ENCODE measurements around the gene MFAP2.

Gene MFAP2

DNA sequence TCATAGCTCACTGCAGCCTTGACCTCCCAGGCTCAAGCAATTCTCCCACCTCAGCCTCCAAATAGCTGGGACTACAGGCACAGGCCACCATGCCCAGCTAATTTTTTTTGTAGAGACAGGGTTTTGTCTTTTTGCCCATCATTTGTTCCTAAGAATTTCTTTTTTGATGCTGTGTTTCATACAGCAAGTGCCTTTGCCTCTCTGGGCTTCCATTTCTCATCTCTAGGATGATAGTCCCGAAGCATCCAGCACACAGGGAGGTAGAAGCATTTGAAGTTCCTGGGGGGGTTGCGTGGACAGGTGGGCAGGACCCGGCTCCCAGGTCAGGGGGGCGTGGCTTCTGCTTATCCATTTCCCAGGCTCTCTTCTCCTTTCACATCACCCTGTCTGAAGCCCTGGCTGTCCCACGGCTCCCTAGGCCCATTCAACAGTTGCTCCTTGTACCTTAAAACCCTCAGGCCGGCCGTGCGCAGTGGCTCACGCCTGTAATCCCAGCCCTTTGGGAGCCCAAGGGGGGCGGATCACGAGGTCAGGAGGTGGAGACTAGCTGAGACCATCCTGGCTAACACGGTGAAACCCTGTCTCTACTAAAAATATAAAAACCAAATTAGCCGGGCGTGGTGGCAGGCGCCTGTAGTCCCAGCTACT lies 27.9 kb upstream of the MFAP2 start:
- DNase-seq (ENCODE audit: low read depth) = no peak
- TF ChIP-seq, protein P1, sequence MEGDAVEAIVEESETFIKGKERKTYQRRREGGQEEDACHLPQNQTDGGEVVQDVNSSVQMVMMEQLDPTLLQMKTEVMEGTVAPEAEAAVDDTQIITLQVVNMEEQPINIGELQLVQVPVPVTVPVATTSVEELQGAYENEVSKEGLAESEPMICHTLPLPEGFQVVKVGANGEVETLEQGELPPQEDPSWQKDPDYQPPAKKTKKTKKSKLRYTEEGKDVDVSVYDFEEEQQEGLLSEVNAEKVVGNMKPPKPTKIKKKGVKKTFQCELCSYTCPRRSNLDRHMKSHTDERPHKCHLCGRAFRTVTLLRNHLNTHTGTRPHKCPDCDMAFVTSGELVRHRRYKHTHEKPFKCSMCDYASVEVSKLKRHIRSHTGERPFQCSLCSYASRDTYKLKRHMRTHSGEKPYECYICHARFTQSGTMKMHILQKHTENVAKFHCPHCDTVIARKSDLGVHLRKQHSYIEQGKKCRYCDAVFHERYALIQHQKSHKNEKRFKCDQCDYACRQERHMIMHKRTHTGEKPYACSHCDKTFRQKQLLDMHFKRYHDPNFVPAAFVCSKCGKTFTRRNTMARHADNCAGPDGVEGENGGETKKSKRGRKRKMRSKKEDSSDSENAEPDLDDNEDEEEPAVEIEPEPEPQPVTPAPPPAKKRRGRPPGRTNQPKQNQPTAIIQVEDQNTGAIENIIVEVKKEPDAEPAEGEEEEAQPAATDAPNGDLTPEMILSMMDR (IDR thresholded peaks at IDR 0.05; ENCODE audit: control insufficient read depth, extremely low read depth, insufficient read depth) = no peak
- no peak overlapping the region for H3K4me3 ChIP-seq (ENCODE audit: low read depth, low read length)

DNA sequence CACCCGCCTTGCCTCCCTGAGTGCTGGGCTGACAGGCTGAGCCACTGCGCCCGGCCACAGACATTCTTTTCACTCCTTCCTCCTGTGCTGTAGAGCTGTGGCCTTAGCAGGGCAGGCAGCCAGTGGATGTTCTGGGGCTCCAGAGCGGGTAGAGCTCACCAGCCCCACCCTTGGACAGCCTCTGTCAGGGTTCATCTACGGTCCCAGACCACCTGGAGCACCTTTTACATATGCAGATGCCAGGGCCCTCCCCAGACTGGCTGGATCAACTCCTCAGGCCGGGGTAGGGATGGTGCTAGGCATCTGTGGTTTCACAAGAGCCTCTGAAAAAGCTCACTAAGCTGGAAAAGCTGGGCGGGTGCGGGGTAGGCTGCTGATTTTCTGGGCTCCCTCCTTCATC lies 26.7 kb upstream of the MFAP2 start:
- H3K4me3 ChIP-seq (ENCODE audit: low read depth, low read length) = no peak overlapping the region
- no peak for DNase-seq (ENCODE audit: low read depth)
- TF ChIP-seq, protein P1 (IDR thresholded peaks at IDR 0.05; ENCODE audit: control insufficient read depth, extremely low read depth, insufficient read depth) = no peak

DNA sequence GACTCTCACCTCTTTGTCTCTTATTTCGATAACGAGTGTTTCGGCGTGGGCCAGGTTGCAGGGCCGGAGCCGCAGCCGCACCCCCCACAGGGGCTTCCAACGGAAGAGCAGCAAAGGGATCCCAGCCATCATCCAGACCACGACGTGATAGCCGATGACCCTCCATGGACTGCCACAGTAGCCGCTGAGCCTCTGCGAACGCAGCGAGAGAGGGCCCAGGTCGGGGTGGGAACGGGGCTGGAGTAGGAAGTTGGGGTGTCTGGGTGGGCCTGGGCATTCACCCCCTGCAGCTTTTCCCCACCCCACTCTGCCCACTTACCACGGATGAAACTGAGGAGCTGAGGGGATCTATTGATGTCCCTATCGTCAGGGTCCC lies 24.9 kb upstream of the MFAP2 start:
- TF ChIP-seq, protein P1 (IDR thresholded peaks at IDR 0.05; ENCODE audit: control insufficient read depth, extremely low read depth, insufficient read depth) = no peak
- H3K4me3 ChIP-seq (ENCODE audit: low read depth, low read length) = no peak overlapping the region
- no peak for DNase-seq (ENCODE audit: low read depth)

DNA sequence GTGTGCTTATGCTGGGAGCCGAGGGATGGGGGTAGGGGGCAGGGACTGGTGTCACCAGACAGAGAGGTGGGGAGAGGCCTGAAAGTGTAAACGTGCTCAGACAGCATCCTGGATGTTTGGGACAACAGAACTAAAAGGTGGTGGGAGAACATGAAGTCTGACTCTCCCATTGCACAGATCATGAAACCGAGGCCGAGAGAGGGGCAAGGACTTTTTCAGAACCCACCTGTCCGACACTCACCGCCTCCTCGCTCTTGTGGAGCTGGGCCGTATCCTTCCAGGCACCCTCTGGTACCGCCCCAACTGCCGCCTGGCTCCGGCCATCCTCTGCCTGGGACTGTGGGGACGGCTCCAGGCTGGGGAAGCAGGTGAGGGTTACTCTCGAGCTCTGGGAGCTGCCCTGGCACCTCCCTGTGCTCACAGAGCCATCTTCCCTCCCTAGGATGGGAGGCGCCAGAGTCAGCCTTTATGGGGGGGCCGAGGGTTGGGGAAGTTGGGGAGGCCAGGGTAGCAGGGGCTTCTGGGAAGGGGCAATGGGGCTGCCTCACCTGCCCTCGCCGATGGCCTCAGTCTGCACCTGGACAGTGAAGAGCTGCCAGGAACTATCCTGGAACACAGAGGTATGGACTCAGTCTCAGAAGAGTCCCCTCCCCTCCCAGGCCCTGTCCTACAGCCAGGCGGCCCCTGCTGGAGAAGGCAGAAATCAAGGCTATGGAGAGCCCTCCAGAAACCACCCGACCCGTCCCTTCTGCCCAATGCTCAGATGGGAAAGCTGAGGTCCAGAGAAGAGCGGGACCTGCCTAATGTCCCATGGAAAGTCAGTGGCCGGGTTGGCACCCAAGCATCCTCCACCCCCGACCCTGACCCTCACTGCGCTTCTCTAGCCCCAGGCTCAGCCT lies 24.3 kb upstream of the MFAP2 start:
- no peak overlapping the region for H3K4me3 ChIP-seq (ENCODE audit: low read depth, low read length)
- TF ChIP-seq, protein P1 (IDR thresholded peaks at IDR 0.05; ENCODE audit: control insufficient read depth, extremely low read depth, insufficient read depth) = no peak
- no peak for DNase-seq (ENCODE audit: low read depth)

DNA sequence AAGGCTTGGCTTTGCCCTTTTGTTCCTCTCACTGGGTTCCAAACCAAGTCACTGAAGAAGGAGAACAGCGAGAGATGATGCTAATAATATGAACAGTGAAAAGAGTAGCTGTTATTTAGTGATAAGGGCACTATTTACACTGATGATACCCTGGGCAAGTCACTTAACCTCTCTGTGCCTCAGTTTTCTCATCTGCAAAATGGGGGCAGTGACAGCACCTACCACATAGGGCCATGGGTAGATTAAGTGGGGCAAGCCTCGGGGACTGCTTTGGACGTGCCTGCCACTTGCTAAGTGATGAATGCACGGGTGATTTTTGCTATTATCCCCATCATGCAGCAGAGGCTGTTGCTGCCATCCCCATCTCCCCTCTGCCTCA lies 22.1 kb upstream of the MFAP2 start:
- H3K4me3 ChIP-seq (ENCODE audit: low read depth, low read length) = no peak overlapping the region
- no peak for DNase-seq (ENCODE audit: low read depth)
- TF ChIP-seq, protein P1 (IDR thresholded peaks at IDR 0.05; ENCODE audit: control insufficient read depth, extremely low read depth, insufficient read depth) = no peak

DNA sequence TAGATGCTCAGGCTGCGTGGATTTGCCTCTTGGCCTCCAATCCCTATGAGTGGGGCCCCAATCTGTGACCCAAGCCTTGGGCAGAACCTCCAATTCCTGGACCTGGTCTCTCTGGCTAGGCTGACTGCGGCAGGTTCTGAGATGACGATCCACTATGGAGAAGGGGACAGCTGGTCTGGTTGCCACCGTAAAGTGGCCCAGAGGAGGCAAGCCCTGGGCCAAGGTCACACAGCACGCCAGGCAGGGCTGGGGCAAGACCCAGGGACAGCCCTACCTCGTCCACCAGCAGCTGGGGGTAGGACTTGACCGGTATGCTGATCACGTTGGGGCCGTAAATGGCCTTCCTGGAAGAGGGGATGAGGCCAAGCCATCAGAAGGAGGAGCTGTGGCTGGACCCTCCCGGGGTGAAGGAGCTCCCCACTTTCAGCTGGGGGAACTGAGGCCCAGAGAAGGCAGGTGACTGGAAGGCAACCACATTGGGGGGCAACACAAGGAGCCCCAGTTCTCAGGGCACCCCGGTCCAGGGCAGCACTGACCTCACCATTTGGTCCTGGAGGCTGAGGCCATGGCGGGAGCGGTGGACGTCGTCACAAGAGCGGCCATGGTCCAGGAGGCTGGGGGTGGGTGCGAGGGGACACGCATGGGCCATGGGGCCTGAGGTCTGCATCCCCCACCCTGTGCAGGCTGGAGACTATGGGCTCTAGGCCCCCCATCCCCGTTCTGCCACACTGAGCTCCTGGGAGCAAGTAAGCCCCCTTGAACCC lies 21.5 kb upstream of the MFAP2 start:
- no peak for DNase-seq (ENCODE audit: low read depth)
- no peak overlapping the region for H3K4me3 ChIP-seq (ENCODE audit: low read depth, low read length)
- TF ChIP-seq, protein P1 (IDR thresholded peaks at IDR 0.05; ENCODE audit: control insufficient read depth, extremely low read depth, insufficient read depth) = no peak
